KG1 (cell line): ENCODE data around the gene INAFM2.
A peak's percentile ranks its signal among the peaks of the same experiment; 100 is the strongest.

Experiments used
- DNase-seq: peaks from one replicate; lab custom pipeline; 2025; lab: John Stamatoyannopoulos, UW

The INAFM2 gene

DNA sequence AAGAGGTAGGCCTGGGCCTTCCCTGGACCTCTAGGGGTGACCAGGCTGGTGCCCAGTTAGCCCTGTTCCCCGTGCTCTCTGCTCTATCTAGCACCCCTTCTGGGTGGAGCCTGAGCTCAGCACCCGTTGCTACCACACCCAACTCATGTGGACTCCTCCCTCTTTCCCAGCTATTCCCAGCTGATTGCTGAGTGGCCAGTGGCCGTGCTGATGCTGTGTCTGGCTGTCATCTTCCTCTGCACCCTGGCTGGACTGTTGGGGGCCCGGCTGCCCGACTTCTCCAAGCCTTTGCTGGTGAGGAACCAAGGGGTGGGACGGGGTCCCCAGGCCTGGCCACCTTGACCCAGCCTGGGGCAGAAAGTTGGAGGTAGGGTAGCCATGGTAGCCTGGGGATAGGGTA is 40.8 kb downstream of the INAFM2 start:
- DNase-seq = no peak

DNA sequence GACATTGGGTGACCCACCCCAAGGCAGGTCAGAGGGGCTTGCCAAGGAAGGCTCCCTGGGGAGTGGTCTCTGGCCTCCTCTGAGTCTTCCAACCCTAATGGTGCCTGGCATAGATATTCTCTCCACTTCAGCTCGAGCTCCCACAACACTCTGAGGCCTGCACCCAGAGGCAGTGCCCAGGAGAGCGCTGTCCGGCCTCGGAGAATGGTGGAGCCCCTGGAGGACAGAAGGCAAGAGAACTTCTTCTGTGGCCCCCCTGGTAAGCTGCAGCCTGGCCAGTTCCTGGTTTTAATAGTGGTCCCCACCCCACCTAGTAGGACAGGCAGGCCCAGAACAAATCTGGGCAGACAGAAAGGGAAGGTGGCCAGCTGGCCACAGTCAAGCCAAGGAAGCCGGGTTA is 41.5 kb downstream of the INAFM2 start:
- DNase-seq = no peak

DNA sequence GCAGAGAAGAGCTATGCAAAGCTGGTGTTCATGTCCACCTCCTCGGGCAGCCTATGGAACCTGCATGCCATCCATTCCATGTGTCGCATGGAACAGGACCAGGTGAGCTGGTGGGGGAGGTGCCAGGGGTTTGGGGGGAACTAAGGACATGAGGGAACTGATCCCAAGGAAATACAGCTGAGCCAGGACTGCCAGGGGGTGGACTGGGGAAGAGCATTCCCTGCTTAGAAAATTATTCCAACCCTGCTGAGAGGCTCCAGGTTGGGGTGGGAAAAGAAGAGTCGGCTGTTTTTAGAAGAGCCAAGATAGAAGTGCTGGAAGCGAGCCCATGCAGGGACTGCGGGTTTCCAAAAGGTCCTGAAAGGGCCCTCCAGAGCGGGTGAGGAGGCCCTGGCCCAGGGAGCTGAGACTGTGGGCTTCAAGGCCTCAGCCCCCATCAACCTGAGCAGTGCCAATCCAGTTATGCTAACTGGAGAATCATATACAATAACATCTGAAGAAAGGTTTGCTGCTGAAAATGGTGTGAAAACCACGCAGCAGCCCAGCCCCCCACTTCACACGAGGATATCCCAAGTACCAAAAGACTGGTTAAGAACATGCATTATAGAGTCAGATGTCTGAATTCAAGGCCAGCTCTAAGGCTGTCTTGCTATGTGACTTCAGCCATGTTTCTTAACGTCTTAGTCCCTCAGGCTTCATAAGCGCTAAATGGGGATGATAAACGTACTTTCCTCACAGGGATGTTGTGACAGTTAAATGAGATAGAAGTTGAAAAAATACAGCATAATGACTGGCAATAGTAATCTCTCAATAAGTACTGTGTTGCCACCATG is 42.3 kb downstream of the INAFM2 start:
- no peak for DNase-seq

DNA sequence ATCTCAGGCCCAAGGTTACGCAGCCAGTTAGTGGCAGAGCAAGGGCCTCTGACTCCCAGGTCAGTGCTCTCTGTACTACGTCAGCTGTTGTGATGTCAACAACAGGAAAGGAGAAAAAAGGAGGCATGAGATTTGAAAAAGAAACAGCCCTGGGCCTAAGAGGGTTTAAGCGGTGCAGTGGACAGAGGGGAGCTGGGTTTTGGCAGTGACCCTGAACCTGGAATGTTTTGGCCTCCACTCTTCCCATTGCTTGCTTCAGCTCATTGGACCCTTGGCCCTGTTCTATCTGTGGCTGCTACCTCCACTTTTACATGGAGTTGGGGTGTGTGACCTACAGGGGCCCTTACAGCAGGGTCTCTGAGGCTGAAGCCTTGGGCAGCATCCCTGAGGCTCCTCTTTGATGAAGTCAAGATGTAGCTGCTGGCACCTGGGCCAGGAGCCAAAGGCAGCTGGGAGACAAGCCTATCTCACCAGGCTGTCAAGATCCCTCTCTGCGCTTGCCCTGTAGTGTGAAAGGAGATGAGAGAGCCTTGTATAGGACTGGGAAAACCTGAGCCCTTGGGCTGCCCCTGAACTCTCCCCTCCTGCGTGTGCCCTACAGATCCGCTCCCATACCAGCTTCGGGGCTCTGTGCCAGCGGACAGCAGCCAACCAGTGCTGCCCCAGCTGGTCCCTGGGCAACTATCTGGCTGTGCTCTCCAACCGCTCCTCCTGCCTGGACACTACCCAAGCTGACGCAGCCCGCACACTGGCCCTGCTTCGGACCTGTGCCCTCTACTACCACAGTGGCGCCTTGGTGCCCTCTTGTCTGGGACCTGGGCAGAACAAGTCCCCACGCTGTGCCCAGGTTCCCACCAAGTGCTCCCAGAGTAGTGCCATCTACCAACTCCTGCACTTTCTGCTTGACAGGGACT is 43.2 kb downstream of the INAFM2 start:
- no peak for DNase-seq

DNA sequence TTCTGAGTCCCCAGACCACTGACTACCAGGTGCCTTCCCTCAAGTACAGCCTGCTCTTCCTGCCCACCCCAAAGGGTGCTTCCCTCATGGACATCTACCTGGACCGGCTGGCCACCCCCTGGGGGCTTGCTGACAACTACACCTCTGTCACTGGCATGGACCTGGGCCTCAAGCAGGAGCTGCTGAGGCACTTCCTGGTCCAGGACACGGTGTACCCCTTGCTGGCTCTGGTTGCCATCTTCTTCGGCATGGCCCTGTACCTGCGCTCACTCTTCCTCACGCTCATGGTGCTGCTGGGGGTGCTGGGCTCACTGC is 43.8 kb downstream of the INAFM2 start:
- DNase-seq = no peak

GRCh38 chr15:40367686-40368611 is 44.5 kb downstream of the INAFM2 start:
- DNase-seq = peak; percentile 73

DNA sequence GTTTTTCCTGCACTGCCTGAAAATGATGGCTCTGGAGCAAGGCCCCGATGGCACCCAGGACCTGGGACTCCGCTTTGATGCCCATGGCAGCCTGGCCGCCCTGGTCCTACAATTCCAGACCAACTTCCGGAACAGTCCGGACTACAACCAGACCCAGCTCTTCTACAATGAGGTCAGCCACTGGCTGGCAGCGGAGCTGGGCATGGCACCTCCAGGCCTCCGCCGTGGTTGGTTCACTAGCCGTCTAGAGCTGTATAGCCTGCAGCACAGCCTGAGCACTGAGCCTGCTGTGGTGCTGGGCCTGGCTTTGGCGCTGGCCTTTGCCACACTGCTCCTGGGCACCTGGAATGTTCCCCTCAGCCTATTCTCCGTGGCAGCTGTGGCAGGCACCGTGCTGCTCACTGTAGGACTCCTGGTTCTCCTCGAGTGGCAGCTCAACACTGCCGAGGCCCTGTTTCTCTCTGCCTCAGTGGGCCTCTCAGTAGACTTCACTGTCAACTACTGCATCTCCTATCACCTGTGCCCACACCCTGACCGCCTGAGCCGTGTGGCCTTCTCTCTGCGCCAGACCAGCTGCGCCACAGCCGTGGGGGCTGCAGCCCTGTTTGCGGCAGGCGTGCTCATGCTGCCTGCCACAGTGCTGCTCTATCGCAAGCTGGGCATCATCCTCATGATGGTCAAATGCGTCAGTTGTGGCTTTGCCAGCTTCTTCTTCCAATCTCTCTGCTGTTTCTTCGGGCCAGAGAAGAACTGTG is 45.4 kb downstream of the INAFM2 start:
- no peak for DNase-seq

- no peak for DNase-seq
Observed at GRCh38 chr15:40369474-40369869, 46.0 kb downstream of the INAFM2 start.

DNA sequence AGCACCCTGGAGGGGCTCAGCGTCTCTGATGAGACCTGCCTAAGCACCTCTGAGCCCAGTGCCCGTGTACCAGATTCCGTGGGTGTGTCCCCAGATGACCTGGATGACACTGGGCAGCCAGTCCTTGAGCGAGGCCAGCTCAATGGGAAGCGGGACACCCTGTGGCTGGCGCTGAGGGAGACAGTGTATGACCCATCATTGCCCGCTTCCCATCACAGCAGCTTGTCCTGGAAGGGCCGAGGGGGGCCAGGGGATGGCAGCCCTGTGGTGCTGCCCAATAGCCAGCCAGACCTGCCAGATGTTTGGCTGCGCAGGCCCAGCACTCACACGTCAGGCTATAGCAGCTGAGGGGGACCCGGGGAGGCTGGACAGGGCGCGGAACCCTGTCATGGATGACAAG is 46.5 kb downstream of the INAFM2 start:
- DNase-seq = no peak

DNA sequence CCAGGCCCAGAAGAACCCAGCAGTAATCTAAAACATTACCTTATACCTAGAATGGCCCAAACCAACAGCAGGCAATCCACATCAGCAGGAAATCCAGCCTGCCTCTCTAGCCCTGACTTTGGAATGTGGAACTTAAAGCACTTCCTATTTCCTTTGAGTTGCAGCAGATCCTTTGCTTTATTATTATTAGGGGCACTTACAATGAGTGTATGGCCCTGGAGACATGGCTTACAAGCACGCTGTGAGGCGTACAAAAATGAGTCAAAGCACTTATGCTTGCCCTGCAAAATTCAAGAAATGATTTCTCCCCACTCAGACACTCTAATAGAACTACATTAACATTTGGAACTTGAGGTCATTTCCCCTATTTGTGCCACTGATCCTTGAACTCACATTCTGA is 49.5 kb downstream of the INAFM2 start:
- no peak for DNase-seq
